Lung microvascular endothelial cell (primary cell): ENCODE results near the gene SPECC1. TPM values are rescaled to one million over a fixed set of nuclear protein-coding genes. Genes with fewer than 3 reads are reported as not detected.
"Not testable (repeated sequence)": the region's sequence is repeated elsewhere in the genome, so short reads cannot be mapped to it uniquely, and the experiment has no call there.

Experiments used
- DNase-seq, 2 donors: peaks; one replicate each; pipeline versions ENCODE4 v3.0.0 to v3.0.0-alpha.2; 2010; ENCODE audit warnings: low read depth in 2 of 2
- total RNA-seq: library from RNA; depleted of rRNA; stranded (reverse); fragments of >200 nt; gene quantifications from 2 replicates; pipeline ENCODE4 v1.2.1, GENCODE V29; 2014

SPECC1 gene
- total RNA-seq, 1 donor from 2014 or later: 0.60 TPM

- DNase-seq: peak; percentile 65 to 75
These were observed 1.1 kb downstream of the SPECC1 start for GRCh38 chr17:20010099-20010863.

- no peak for DNase-seq
These were observed 1.8 kb downstream of the SPECC1 start for GRCh38 chr17:20010936-20011335.

DNA sequence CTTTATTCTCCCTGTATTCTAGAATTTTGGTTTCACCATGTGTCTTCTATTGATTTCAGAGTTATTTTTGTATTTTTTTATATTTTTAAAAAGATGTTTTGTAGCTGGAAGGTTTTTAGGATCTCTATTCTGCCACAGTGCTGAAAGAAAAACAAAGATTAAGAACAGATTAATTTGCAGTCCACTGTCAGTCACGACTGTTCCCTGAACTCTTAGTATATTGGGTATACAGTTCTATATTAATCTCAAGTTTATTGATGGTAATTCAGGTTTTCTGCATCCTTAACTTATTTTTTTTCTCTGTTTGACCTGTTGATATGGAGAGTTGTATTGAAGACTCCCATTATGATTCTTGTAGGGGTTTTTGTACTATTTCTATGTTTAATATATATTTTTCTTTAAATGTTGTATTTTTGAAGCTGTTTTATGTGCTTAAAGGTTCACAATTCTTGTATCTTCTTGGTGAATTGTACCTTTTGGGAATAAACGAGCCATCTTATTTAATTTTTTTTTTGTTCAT lies 2.9 kb downstream of the SPECC1 start:
- no peak for DNase-seq

DNA sequence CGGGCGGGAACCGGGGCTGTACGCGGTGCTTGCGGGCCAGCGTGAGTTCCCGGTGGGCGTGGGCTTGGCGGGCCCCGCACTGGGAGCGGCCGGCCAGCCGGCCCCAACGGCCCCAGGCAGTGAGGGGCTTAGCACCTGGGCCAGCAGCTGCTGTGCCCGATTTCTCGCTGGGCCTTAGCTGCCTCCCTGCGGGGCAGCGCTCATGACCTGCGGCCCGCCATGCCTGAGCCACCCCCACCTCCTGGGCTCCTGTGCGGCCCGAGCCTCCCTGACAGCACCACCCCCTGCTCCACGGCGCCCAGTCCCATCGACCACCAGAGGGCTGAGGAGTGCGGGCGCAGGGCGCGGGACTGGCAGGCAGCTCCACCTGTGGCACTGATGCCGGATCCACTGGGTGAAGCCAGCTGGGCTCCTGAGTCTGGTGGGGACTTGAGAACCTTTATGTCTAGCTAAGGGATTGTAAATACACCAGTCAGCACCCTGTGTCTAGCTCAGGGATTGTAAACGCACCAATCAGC lies 7.4 kb downstream of the SPECC1 start:
- not testable (repeated sequence) for DNase-seq

DNA sequence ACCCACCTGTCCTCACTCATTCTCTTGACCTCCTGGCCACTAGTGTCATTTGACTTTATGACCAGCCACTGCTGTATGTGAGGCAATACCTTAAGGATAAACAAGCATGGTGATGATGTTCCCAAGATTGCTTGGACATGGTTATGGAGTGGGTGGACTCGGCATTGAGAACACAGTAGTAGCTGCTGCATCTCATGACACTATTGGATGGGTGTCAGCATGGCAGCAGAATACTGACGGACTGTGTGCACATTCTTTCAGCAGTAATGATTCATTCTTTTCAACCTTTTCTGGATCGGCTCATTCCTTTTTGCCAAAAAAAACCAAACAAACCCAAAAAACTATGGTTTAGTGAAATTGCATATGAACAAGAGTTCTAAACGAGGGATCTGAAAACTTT lies 13.5 kb downstream of the SPECC1 start:
- DNase-seq: no peak

GRCh38 chr17:20026960-20027359 lies 17.8 kb downstream of the SPECC1 start:
- DNase-seq: no peak

GRCh38 chr17:20028443-20028842 lies 19.3 kb downstream of the SPECC1 start:
- no peak for DNase-seq

GRCh38 chr17:20032636-20033035 lies 23.5 kb downstream of the SPECC1 start:
- DNase-seq: no peak

- no peak for DNase-seq
These were observed 24.3 kb downstream of the SPECC1 start for GRCh38 chr17:20033415-20033814.

- no peak for DNase-seq
These were observed 26.3 kb downstream of the SPECC1 start for GRCh38 chr17:20035501-20035900.

GRCh38 chr17:20037286-20037685 lies 28.1 kb downstream of the SPECC1 start:
- not testable (repeated sequence) for DNase-seq

- no peak for DNase-seq
These were observed 29.9 kb downstream of the SPECC1 start for GRCh38 chr17:20039037-20039436.

- no peak for DNase-seq
These were observed 31.1 kb downstream of the SPECC1 start for GRCh38 chr17:20040216-20040615.

GRCh38 chr17:20043021-20043420 lies 33.9 kb downstream of the SPECC1 start:
- DNase-seq: no peak

DNA sequence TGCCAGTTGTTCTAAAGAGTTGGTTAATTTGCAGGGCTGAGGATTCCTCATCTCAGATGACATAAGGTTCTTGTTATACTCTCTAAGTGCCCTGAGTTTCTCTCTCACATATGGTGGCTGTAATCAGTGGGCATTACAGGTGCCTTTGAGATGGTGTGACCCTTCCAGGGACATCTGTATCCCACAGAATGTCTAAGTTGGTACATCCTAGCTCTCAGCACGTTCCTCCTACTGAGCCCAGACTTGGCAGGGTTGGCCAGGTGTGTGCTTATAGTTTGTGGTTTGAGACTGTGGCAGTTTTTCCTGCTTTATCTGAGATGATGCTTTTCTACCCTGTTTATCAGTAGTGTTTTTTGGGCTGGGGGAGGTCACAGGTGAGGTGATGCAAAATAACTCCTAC lies 36.3 kb downstream of the SPECC1 start:
- DNase-seq: no peak

- DNase-seq: no peak
These were observed 37.5 kb downstream of the SPECC1 start for GRCh38 chr17:20046629-20047028.

- DNase-seq: no peak
These were observed 42.5 kb downstream of the SPECC1 start for GRCh38 chr17:20051624-20052023.

DNA sequence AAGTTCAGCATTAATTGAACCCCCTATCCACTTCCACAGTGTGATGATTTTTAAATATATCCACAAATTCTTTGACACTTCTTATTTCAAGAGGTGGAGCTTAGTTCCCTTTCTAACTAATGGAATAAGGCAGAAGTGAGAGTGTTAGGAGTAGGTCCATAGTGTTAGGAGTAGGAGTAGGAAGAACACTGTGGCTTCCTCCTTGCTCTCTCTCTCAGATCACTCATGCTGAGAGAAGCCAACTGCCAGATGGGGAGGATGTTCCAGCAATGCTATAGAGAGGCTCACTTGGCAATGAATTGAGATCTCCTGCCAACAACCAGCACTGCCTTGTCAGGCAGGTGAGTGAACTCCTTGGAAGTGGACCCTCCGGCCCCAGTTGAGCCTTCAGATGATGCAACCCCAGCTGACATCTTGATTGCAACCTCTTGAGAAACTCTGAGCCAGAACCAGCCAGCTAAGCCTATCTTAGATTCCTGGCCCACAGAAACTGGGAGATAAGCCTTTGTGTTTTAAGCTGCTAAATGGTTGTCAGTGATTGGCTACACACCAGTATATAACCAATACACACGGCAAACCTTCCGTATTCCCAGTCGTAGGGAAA lies 44.3 kb downstream of the SPECC1 start:
- no peak for DNase-seq

DNA sequence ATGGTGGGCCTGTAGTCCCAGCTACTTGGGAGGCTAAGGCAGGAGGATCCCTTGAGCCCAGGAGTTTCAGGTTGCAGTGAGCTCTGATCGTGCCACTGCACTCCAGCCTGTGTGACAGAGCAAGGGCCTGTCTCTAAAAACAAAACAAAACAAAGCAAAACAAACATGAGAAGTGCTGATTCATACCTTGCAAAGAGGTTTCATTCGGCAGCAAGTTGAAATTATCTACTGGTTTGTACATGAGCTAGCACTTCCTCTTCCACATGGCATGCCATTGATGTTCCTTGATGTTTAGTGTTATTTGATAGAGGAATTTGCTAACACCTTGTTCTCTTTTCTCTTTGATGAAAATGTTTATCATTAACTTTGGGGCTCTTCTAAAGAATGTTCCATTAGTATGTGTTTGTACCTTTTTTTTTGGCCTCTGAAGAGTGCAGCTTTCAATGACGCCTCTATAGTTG lies 50.6 kb downstream of the SPECC1 start:
- DNase-seq: no peak

- no peak for DNase-seq
These were observed 54.8 kb downstream of the SPECC1 start for GRCh38 chr17:20063665-20064648.

DNA sequence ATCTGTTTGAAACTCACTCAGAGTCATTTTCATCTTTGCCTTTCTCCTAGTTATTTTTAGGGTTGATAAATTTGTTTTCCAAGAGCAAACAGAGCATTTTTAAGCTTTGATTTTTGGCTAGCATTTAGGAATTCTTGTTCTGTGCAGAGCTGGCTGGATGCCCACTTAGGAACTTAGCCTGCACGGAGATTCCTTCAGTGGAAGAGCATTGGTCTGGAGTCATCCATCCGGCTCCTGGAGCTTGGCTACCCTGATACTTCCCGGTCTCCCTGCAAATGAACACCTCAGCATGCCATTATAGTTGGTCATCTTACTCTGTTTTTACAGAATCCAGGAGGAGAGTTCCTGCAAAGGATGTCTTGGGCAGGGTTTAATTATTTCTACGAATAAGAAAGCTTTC lies 57.1 kb downstream of the SPECC1 start:
- DNase-seq: no peak
